Nephron progenitor cell (in vitro differentiated cells): ENCODE results near the gene NET1.

Experiments used
- DNase-seq: peaks from one replicate; pipeline ENCODE4 v3.0.0; 2021
- H3K27ac Mint-ChIP-seq: 2 replicates; pipeline ENCODE4 v1.8.0; 2021; ENCODE audit warnings: mild to moderate bottlenecking, moderate library complexity, mixed read lengths
- H3K27me3 Mint-ChIP-seq: 2 replicates; pipeline ENCODE4 v1.8.0; 2021; ENCODE audit warnings: mild to moderate bottlenecking, low read depth, mixed read lengths; ENCODE audit not compliant: poor library complexity
- H3K36me3 Mint-ChIP-seq: 2 replicates; pipeline ENCODE4 v1.8.0; 2021; ENCODE audit warnings: low read depth, mixed read lengths
- H3K4me1 Mint-ChIP-seq: 2 replicates; pipeline ENCODE4 v1.8.0; 2021; ENCODE audit warnings: mixed read lengths
- H3K4me3 Mint-ChIP-seq: 2 replicates; pipeline ENCODE4 v1.8.0; 2021; ENCODE audit warnings: mild to moderate bottlenecking, moderate library complexity, mixed read lengths
- H3K9me3 Mint-ChIP-seq: 2 replicates; pipeline ENCODE4 v1.8.0; 2021; ENCODE audit warnings: mild to moderate bottlenecking, moderate library complexity, mixed read lengths
- TF ChIP-seq, protein P1 (sequence below): fragments of 200-600 bp; sonication (generic); IDR thresholded peaks from 2 replicates; pipeline ENCODE4 v1.5.0; 2021; ENCODE audit warnings: antibody characterized with exemption

Gene NET1

GRCh38 chr10:5412277-5412941 lies at the start of gene NET1:
Gene NET1 (plus strand): TSS chr10:5412557. CDS start chr10:5412693, 136 bp downstream.
- Mint-ChIP-seq H3K9me3 (peaks cover 42% of the 10 kb centered on the region), H3K4me3 (no peak within 1 kb of the TSS), H3K27me3 (peaks cover 3% of the 10 kb centered on the region), H3K27ac (no peak within 1 kb of the TSS), H3K4me1 (peaks cover 4% of the 10 kb centered on the region), H3K36me3 (no peaks in the 10 kb centered on the region)
- peak; percentile 93 for DNase-seq
- TF ChIP-seq, protein P1, sequence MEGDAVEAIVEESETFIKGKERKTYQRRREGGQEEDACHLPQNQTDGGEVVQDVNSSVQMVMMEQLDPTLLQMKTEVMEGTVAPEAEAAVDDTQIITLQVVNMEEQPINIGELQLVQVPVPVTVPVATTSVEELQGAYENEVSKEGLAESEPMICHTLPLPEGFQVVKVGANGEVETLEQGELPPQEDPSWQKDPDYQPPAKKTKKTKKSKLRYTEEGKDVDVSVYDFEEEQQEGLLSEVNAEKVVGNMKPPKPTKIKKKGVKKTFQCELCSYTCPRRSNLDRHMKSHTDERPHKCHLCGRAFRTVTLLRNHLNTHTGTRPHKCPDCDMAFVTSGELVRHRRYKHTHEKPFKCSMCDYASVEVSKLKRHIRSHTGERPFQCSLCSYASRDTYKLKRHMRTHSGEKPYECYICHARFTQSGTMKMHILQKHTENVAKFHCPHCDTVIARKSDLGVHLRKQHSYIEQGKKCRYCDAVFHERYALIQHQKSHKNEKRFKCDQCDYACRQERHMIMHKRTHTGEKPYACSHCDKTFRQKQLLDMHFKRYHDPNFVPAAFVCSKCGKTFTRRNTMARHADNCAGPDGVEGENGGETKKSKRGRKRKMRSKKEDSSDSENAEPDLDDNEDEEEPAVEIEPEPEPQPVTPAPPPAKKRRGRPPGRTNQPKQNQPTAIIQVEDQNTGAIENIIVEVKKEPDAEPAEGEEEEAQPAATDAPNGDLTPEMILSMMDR = no peak

- DNase-seq = no peak
- Mint-ChIP-seq H3K4me1 (peaks cover 50% of the 10 kb centered on the region), H3K27me3 (peaks cover 19% of the 10 kb centered on the region), H3K4me3 (no peak overlapping the region), H3K9me3 (peaks cover 13% of the 10 kb centered on the region), H3K36me3 (no peaks in the 10 kb centered on the region), H3K27ac (no peak overlapping the region)
- TF ChIP-seq, protein P1 = no peak
These were observed 49.5 kb upstream of the NET1 start for GRCh38 chr10:5362873-5363272.

GRCh38 chr10:5364374-5364773 lies 48.0 kb upstream of the NET1 start:
- Mint-ChIP-seq H3K4me3 (no peak overlapping the region), H3K27ac (no peak overlapping the region), H3K9me3 (peaks cover 15% of the 10 kb centered on the region), H3K36me3 (no peaks in the 10 kb centered on the region), H3K4me1 (peaks cover 50% of the 10 kb centered on the region), H3K27me3 (peaks cover 19% of the 10 kb centered on the region)
- no peak for DNase-seq
- TF ChIP-seq, protein P1 = no peak

GRCh38 chr10:5364890-5365338 lies 47.4 kb upstream of the NET1 start, which contains the start of gene UCN3:
Gene UCN3 (plus strand): TSS chr10:5364966. CDS start chr10:5373721, 8,755 bp downstream.
- no peak for DNase-seq
- peaks cover 20% of the 10 kb centered on the region for H3K9me3 Mint-ChIP-seq
- no peaks in the 10 kb centered on the region for H3K36me3 Mint-ChIP-seq
- H3K4me3 Mint-ChIP-seq = no peak within 1 kb of the TSS
- H3K27ac Mint-ChIP-seq = no peak within 1 kb of the TSS
- peaks cover 44% of the 10 kb centered on the region for H3K4me1 Mint-ChIP-seq
- TF ChIP-seq, protein P1 = no peak
- peaks cover 19% of the 10 kb centered on the region for H3K27me3 Mint-ChIP-seq

DNA sequence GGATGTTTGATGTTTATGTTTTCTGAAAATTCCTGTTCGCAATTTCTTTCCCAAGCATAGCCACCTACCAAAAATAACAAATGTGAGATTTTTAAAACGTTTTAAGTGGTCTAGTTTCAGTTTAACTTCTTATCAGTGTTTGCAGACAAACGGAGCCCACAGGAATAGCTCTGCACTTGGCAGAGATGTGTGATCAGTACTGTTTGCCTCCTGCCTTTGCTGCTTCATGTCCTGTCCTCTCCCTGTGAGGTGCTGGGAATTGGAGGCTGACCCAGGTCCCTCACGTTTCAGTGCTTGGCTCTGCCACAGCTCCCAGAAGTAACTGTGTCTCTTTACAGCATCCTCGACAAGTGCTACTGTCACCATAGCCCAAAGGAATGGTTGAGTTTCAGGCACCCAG lies 46.4 kb upstream of the NET1 start:
- H3K4me3 Mint-ChIP-seq = no peak overlapping the region

More for the DNA sequence above, 46.4 kb upstream of the NET1 start:
- Mint-ChIP-seq H3K9me3 (peaks cover 30% of the 10 kb centered on the region), H3K27me3 (peaks cover 19% of the 10 kb centered on the region), H3K36me3 (no peaks in the 10 kb centered on the region), H3K27ac (no peak overlapping the region), H3K4me1 (peaks cover 34% of the 10 kb centered on the region)
- TF ChIP-seq, protein P1 = no peak
- DNase-seq = no peak
